SU-DHL-6 (cell line): ENCODE data around the gene PLCXD1.
"Not testable (repeated sequence)": the region's sequence is repeated elsewhere in the genome, so short reads cannot be mapped to it uniquely, and the experiment has no call there.

Source experiments
- H2AFZ ChIP-seq: fragments of 200-600 bp; sonication (generic); 2 replicates; pipeline ENCODE4 v1.6.1; 2014; ENCODE audit warnings: low read depth, mild to moderate bottlenecking, moderate library complexity, mixed read lengths, antibody characterized with exemption, low read length; ENCODE audit not compliant: severe bottlenecking
- H3F3A ChIP-seq: fragments of 200-600 bp; shearing (Covaris generic); 2 replicates; pipeline ENCODE4 v1.6.0; 2016; ENCODE audit warnings: antibody characterized with exemption, mild to moderate bottlenecking; ENCODE audit not compliant: insufficient read depth
- H3K27ac ChIP-seq: fragments of 200-600 bp; sonication (generic); 2 replicates; pipeline ENCODE4 v1.5.1; 2016; ENCODE audit warnings: low read depth, mild to moderate bottlenecking, low read length, moderate library complexity, mixed read lengths
- H3K27me3 ChIP-seq: fragments of 200-600 bp; sonication (generic), shearing (Covaris generic); 2 replicates; pipeline ENCODE4 v1.6.0; 2014; ENCODE audit warnings: mild to moderate bottlenecking, low read length
- H3K36me3 ChIP-seq: fragments of 200-600 bp; sonication (generic); 2 replicates; pipeline ENCODE4 v1.6.1; 2014; ENCODE audit warnings: mild to moderate bottlenecking, low read length, mixed read lengths
- H3K4me2 ChIP-seq: fragments of 300-600, 200-600 bp; shearing (Covaris generic), sonication (generic); 2 replicates; pipeline ENCODE4 v1.6.0; 2014; ENCODE audit warnings: low read length, low read depth, mild to moderate bottlenecking; ENCODE audit not compliant: poor library complexity, severe bottlenecking
- H3K4me3 ChIP-seq: fragments of 200-600 bp; sonication (generic); 2 replicates; pipeline ENCODE4 v1.5.1; 2014; ENCODE audit warnings: antibody characterized with exemption, low read length, mild to moderate bottlenecking, mixed read lengths; ENCODE audit not compliant: insufficient read depth, poor library complexity, severe bottlenecking
- H3K79me2 ChIP-seq: fragments of 200-600 bp; sonication (generic); 2 replicates; pipeline ENCODE4 v1.6.1; 2014; ENCODE audit warnings: mild to moderate bottlenecking, low read length, moderate library complexity; ENCODE audit not compliant: insufficient read depth
- H3K9ac ChIP-seq: fragments of 200-600 bp; sonication (generic); 2 replicates; pipeline ENCODE4 v1.7.0; 2014; ENCODE audit warnings: mild to moderate bottlenecking, low read length
- H3K9me2 ChIP-seq: fragments of 200-600 bp; sonication (generic); replicated peaks from 2 replicates; pipeline ENCODE4 v1.6.1; 2014; ENCODE audit warnings: low read length; ENCODE audit not compliant: insufficient read depth
- H3K9me3 ChIP-seq: fragments of 200-600 bp; sonication (generic); 2 replicates; pipeline ENCODE4 v1.6.1; 2014; ENCODE audit warnings: low read length, mixed read lengths; ENCODE audit not compliant: insufficient read depth
- H4K20me1 ChIP-seq: fragments of 200-600 bp; sonication (generic); 2 replicates; pipeline ENCODE4 v1.6.1; 2014; ENCODE audit warnings: low read depth, mild to moderate bottlenecking, antibody characterized with exemption, low read length, moderate library complexity, mixed read lengths
- EZH2phosphoT487 ChIP-seq: fragments of 200-600 bp; sonication (generic), shearing (Covaris generic); conservative IDR thresholded peaks from 2 replicates; pipeline ENCODE4 v1.6.1; 2018; ENCODE audit warnings: mild to moderate bottlenecking, antibody characterized with exemption, low read length, moderate library complexity, mixed read lengths
- TF ChIP-seq, protein P1 (sequence below): fragments of 200-600 bp; sonication (generic); IDR thresholded peaks from one replicate; pipeline ENCODE4 v1.5.1; 2017; ENCODE audit warnings: antibody characterized with exemption, mild to moderate bottlenecking, low read length, moderate library complexity; ENCODE audit not compliant: insufficient read depth, poor library complexity, severe bottlenecking

PLCXD1 gene

DNA sequence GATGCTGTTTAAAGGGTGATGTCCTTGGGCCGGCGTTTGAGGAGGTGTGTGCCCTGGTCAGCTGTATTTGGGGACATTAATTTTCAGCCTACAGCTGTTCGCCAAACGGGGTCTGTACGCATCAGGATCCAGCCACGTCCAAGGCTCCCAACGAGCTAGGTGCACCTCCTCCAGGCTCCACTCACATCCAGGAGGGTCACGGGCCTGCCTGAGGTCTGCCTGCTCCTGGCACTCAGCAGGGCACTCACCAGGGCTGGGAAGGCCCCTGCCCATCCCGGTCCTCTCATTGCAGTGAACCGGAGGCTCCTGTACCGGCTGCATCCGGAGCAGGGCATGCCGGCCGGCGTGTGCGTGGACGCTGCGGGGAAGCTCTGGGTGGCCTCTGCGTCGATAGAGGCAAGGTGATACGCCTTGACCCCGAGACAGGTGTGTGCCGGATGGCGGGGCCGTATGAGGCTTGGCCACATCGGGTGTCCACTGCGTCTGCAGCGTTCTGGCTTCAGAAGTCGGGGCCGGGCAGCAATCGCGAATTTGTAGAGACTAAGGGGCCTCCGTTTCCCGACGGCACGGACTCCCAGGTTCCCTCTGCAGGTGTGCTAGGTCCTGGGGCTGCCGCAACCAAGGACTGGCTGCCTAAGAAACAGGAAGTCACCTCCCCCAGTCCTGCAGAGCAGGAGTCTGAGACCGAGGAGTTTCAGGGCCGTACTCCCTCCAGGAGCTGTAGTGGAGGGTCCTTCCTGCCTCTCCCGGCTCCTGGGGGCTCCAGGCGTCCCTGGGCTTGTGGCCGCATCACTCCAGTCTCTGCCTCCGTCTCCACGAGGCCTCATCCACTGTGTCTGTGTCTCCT, 27.5 kb upstream of the PLCXD1 start:
- Histone ChIP-seq H3F3A (no peaks in the 10 kb centered on the region), H3K9me2 (no peaks in the 10 kb centered on the region), H3K9me3 (no peaks in the 10 kb centered on the region), H4K20me1 (no peaks in the 10 kb centered on the region), H3K79me2 (no peaks in the 10 kb centered on the region), H3K9ac (no peak overlapping the region), H3K27ac (no peak overlapping the region), H3K27me3 (no peaks in the 10 kb centered on the region), H3K36me3 (no peaks in the 10 kb centered on the region), H2AFZ (no peak overlapping the region), H3K4me2 (no peak overlapping the region), H3K4me3 (no peak overlapping the region)
- TF ChIP-seq, protein P1, sequence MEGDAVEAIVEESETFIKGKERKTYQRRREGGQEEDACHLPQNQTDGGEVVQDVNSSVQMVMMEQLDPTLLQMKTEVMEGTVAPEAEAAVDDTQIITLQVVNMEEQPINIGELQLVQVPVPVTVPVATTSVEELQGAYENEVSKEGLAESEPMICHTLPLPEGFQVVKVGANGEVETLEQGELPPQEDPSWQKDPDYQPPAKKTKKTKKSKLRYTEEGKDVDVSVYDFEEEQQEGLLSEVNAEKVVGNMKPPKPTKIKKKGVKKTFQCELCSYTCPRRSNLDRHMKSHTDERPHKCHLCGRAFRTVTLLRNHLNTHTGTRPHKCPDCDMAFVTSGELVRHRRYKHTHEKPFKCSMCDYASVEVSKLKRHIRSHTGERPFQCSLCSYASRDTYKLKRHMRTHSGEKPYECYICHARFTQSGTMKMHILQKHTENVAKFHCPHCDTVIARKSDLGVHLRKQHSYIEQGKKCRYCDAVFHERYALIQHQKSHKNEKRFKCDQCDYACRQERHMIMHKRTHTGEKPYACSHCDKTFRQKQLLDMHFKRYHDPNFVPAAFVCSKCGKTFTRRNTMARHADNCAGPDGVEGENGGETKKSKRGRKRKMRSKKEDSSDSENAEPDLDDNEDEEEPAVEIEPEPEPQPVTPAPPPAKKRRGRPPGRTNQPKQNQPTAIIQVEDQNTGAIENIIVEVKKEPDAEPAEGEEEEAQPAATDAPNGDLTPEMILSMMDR = no peak
- TF ChIP-seq EZH2phosphoT487 = no peak

DNA sequence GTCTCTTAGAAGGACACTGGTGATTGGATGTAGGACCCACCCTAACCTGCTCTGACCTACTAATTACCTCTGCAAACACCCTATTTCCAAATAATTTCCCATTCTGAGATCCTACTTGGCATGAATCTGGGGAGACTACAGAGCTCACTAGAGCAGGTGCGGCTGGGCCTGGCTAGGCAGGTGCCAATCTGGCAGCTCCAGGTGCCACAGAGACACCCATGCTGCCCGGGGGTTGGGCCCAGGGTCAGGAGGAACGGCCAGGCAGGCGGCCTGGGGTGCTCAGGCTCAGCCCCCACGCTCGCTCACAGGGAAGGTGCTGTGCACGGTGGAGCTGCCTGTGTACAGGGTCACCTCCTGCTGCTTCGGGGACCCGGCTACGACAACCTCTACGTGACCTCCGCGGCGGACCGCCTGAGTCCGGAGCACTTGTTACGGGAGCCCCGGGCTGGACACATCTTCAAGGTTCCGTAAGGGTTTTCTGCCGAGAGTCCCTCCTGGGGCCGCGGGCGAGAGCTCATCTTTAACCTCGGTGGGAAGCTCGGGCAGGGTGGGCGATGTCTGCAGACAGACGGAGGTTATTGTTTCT, 26.5 kb upstream of the PLCXD1 start:
- no peaks in the 10 kb centered on the region for H4K20me1 ChIP-seq
- H3K9me3 ChIP-seq = no peaks in the 10 kb centered on the region
- H3K9me2 ChIP-seq = no peaks in the 10 kb centered on the region
- H3K4me3 ChIP-seq = no peak overlapping the region
- no peak overlapping the region for H2AFZ ChIP-seq
- no peak overlapping the region for H3K9ac ChIP-seq
- TF ChIP-seq, protein P1 = no peak
- TF ChIP-seq EZH2phosphoT487 = no peak
- H3K4me2 ChIP-seq = no peak overlapping the region
- no peaks in the 10 kb centered on the region for H3K36me3 ChIP-seq
- H3K27me3 ChIP-seq = no peaks in the 10 kb centered on the region
- H3F3A ChIP-seq = no peaks in the 10 kb centered on the region
- no peaks in the 10 kb centered on the region for H3K79me2 ChIP-seq
- H3K27ac ChIP-seq = no peak overlapping the region

DNA sequence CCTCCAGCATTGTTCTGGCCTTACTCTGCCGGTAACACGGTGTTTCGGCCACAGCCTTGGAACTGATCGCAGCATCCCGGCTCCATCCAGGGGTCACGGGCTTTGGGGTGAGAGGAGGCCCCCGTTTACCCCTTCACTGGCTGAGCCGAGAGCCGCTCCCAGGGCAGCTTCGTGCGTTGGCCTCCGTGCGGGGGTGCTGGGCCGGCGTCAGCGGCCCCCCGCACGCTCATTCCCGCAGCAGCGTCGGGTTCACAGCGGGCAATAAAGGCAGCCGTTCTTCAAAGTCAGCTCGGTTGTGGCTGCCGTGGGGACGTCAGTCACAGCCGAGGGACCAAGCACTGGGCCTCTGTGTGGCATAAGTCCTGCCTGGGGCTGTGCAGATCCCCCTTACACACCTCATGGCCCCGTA, 25.3 kb upstream of the PLCXD1 start:
- Histone ChIP-seq H3K4me2 (no peak overlapping the region), H3K9me2 (no peaks in the 10 kb centered on the region), H3K79me2 (no peaks in the 10 kb centered on the region), H2AFZ (no peak overlapping the region), H3K9me3 (no peaks in the 10 kb centered on the region), H3K4me3 (no peak overlapping the region), H3K27me3 (no peaks in the 10 kb centered on the region), H3K27ac (no peak overlapping the region), H3K36me3 (no peaks in the 10 kb centered on the region), H3K9ac (no peak overlapping the region), H3F3A (no peaks in the 10 kb centered on the region), H4K20me1 (no peaks in the 10 kb centered on the region)
- TF ChIP-seq, protein P1 = no peak
- TF ChIP-seq EZH2phosphoT487 = no peak

DNA sequence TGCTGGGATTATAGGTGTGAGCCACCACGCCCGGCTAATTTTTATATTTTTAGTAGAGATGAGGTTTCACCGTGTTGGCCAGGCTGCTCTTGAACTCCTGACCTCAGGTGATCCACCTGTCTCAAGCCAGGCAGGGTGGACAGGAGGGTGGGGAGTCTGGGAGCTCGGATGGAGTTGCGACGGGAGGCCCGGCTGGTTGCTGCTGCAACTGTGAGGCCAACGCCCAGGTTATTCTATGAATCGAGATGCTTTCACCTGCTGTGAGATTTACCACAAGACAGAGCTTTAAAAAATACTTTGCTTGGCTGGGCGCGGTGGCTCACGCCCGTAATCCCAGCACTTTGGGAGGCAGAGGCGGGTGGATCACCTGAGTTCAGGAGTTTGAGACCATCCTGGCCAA, 24.1 kb upstream of the PLCXD1 start:
- not testable (repeated sequence) for H3K4me3 ChIP-seq, H3K36me3 ChIP-seq, H2AFZ ChIP-seq, H3K9me2 ChIP-seq, H3K79me2 ChIP-seq, H3K9ac ChIP-seq, H3K4me2 ChIP-seq, H3F3A ChIP-seq, H3K27me3 ChIP-seq, H4K20me1 ChIP-seq, H3K27ac ChIP-seq, H3K9me3 ChIP-seq
